Measurements from ENCODE around the gene MARCHF3. TPM values are rescaled to one million over a fixed set of nuclear protein-coding genes. Genes with fewer than 3 reads are reported as not detected.

Gene MARCHF3
- total and polyA plus RNA-seq, 7 donors = 4.4 to 31.8 (median 14.6) TPM

GRCh38 chr5:126819253-126819652 is 211.1 kb downstream of the MARCHF3 start:
- no peaks in the 10 kb centered on the region for H3K4me1 ChIP-seq
- H3K9me3 ChIP-seq = no peaks in the 10 kb centered on the region
- intact Hi-C loops (cut with DNase I) = no loop called here
- no peaks in the 10 kb centered on the region for H3K27me3 ChIP-seq
- no peak for DNase-seq
- H3K27ac ChIP-seq = no peak overlapping the region
- H3K36me3 ChIP-seq = peaks cover 0 to 4% (median 0%) of the 10 kb centered on the region in 4 donors
- H3K4me3 ChIP-seq = no peak overlapping the region
- 97% methylated on average over 5 of the region's 5 CpGs for WGBS, 2 donors
- TF ChIP-seq EP300 (IDR thresholded peaks at IDR 0.05) (no peak), CTCF (IDR thresholded peaks at IDR 0.05) (no peak)

- Histone ChIP-seq H3K27me3 (no peaks in the 10 kb centered on the region), H3K4me1 (no peaks in the 10 kb centered on the region), H3K9me3 (no peaks in the 10 kb centered on the region), H3K4me3 (no peak overlapping the region), H3K27ac (no peak overlapping the region), H3K36me3 (peaks cover 0 to 4% (median 0%) of the 10 kb centered on the region in 4 donors)
- no peak for TF ChIP-seq EP300 (IDR thresholded peaks at IDR 0.05)
- no peak for TF ChIP-seq POLR2AphosphoS5 (IDR thresholded peaks at IDR 0.05)
- TF ChIP-seq POLR2A (IDR thresholded peaks at IDR 0.05) = no peak
- TF ChIP-seq CTCF (IDR thresholded peaks at IDR 0.05) = no peak
- intact Hi-C loops (cut with DNase I) = no loop called here
- no peak for DNase-seq
- WGBS, 2 donors = 96% methylated on average over 4 of the region's 4 CpGs
These were observed 211.6 kb downstream of the MARCHF3 start for GRCh38 chr5:126818736-126819135.

Other genes with a start within 250 kb of the MARCHF3 start
- gene C5orf63, start 42.9 kb upstream of the MARCHF3 start, total RNA-seq = 1 to 10 TPM in 3 of 4 donors, under 1 TPM in 1; 0.55 to 4.1 (median 2.6) TPM
- gene C5orf63, start 42.9 kb upstream of the MARCHF3 start, polyA plus RNA-seq = 10 to 100 TPM in 1 of 3 donors, 1 to 10 TPM in 2; 6.4 to 10.9 (median 7.8) TPM